Fibroblast of peridontal ligament (primary cell): Measurements from ENCODE around the gene MTA1.

Experiments
- DNase-seq: peaks from one replicate; pipeline ENCODE4 v3.0.0-alpha.2; 2010; ENCODE audit errors: extremely low read depth

Gene MTA1

DNA sequence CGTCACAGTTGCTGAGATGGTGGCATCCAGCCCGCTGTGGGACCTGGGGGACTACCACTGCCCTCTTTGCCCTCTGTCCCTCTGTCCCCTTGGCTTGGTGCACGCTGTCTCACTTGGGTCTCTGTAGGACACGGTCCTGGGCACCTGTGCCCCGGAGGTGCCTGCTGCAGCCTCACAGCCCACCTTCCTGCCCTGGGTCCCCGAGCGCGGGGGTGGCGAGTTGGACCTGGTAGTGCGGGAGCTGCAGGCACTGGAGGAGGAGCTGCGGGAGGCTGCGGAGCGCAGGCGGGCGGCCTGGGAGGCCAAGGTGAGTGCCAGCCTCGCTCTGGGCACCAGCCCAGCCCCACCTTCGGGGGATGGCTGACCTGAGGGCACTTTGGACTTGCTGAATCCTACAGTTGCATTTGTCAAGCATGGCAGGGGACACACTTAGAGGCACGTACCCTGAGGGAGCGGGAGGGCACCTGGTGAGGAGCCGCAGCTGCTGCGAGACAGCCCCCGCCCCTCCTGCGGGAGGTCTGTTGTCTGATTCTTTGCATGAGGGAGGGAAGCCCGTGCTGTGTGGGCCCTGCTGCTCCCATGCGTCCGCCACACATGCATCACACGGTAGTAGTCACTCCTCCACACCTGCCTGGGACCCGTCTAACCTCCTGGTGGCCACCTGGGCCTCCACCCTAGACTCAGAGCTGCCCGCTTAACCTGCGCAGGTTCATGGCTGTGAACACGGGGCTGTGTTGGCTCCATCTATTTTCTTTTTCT, 78.2 kb downstream of the MTA1 start:
- DNase-seq = no peak

DNA sequence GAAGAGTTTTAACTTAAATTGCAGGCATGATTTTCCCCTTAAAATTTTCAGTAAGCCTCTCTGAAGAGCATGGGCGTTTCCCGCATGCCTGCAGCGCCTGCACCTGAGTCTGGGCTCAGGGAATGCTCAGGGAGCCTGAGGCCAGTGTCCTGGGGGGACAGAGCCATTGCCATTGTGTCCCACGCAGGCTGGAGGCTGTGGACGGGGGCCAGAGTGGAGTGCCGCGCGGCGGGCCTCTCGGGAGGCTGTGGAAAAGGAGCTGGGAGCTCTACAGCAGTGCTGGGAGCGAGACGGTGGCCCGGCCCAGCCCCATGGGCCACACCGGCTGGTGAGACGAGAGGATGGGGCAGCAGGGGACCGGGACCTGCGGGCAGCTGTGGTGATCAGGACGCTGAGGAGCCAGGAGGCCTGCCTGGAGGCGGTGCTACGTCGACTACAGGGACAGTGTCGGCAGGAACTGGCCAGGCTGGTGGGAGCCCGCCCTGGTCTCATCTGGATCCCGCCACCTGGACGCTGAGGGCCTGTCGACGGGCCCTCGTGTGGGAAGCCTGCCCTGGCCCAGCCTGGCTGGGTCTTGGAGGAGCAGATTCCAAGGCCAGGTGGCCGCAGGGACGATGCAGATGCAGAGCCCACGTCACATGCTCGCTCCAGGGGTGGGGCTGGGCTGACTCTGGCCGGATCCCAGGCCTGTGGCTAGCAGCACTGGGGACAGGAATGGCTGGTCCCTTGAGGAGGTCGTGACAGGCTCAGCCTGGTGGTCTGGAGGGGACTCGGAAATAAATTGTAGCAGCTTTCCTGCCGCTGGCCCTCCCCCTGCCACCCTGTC, 79.0 kb downstream of the MTA1 start:
- DNase-seq = no peak

DNA sequence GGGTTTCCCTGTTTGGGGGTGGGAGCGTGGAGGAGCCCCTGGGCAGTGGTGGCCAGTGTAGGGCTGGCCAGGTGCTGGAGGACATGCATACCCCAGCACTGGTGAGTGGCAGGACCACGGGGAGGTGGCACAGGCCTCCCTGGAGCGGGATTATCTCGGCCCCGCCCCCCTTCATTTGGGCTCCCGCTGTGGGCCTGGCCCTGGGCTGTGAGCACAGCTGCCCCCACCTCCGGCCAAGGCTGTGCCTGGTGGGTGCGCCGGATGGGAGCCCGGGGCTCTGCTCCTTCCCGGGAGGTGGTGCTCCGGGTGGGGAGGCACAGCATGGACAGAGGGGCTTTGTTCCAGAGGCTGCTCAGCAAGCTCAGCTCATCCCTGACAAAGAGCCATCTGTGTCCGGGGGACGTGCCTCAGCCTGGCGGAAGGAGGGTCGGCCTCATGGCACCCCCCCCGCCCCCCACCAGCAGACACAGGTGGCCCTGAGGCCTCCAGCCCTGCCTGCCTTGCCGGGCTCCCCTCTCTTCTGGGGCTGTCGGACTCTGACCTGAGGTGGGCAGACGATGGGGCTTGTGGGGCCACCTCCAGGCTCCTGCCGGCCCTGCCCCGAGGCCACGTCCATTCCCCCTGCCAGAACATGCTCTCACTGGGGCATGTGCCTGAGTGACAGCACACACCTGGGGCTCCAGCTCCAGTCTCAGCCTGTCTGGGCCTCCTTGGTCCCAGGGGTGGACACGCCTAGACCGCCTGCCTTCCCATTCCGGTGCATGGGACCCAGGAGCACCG, 79.8 kb downstream of the MTA1 start:
- no peak for DNase-seq

DNA sequence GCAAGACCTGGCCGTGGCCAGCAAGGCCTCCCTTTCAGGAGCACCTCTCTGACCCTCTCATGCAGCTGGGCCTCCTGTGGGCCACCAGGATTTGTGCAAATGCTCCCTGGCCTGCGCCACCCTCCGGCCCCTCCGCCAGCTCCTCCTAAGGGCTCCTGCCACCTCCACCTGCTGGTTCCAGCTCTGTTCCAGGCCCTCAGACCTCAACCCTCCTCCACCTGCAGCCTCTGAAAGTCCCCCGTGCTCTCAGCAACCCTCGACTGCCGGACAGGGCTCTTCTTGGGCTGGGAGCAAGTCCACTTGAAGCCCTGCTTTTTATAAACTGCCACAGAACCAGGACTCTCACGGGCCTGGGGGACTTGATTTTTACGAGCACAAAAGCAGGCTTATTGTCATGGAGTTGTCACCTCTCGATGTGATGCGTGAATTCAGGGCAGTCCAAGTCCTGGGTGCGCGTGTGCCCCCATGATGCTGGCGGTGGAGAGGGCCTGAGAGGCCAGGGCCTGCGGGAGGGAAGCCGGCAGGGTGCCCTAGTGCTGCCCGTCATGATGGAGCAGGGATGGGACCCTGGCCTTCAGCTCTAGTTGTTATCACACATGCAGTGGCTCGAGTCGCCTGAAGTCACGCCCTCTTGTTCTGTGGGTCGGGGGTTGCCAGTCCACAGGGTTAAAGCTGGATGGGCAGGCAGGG, 80.6 kb downstream of the MTA1 start:
- no peak for DNase-seq

DNA sequence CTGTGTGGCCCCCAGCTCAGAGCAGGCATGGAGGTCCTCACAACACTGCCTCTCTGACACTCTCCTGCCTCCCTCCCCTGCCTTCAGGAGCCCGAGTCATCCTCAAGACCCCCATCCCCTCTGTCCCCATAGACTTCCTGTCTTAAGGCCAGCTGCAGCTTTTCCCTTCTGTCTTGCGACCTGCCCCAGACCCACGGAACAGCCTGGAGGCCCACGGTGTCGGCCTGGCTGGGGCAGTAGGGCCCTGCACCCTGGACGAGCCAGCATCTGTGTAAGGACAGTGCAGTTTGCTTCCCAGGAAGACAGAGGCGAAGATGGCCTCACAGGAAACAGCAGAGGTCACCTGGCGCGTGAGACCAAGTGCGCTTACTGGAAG, 81.1 kb downstream of the MTA1 start:
- no peak for DNase-seq

DNA sequence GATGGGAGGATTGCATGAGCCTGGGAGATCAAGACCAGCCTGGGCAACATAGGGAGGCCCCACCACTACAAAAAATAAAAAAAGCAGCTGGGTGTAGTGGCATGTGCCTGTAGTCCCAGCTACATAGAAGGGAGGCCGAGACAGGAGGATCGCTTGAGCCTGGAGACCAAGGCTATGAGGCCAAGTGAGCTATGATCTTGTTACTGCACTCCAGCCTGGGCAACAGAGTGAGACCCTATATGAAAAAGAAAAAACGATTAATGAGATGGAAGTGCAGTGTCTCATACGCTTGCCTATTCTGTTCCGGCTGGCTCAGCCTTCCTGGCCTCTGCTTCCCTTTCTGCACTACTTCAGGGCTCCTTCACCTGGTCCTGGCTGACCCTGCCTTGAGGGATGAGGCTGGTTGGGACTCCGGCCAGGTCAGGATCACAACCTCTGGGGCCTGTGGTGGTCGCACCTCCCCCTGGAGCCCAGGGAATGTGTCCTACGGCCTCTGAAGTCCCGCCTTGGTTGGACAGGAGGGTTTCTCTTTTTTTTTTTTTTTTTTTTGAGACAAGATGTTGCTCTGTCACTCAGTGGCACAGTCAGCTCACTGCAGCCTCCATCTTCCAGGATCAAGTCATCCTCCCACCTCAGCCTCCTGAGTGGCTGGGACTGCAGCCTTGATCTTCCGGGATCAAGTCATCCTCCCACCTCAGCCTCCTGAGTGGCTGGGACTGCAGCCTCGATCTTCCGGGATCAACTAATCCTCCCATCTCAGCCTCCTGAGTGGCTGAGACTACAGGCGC, 82.1 kb downstream of the MTA1 start:
- no peak for DNase-seq

DNA sequence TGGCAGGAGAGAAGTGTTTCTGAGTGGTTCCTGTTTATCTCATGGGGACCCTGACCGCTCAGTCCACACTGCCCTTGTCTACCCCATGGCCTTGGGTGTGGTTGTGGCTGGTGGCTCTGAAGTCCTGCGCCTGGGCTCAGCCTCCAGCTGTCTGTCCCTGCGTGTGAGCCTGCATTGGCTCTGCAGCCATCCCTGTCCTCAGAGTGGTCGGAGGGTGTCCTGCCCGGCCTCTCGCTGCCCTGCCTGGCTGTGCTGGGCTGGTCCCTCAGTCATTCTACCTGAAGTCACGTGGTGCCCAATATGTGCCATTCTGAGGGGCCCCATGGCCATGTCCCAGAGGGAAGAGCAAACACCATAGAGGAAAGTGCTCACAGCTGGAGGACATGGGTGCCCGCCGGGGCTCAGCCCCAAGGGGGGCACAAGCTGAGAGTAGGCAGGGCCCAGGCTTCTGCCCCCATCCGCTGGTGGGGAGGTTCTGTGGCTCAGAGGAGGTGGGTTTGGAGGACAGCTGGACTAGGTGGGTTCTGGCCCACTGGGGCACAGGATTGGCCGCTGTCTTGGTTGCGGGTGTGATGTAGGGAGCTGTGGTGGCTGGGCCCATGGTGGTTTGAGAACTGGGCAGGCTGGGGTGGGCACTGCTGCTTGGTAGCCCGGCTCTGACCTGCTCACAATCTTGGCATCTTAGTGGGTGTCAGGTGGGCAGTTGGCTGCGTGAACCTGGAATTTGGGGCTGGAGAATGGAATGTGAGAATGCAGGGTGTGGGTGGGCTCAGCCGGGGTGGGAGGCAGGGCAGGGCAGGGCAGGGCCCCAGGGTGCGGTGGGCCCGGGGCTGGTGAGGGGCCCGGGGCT, 83.0 kb downstream of the MTA1 start:
- no peak for DNase-seq

DNA sequence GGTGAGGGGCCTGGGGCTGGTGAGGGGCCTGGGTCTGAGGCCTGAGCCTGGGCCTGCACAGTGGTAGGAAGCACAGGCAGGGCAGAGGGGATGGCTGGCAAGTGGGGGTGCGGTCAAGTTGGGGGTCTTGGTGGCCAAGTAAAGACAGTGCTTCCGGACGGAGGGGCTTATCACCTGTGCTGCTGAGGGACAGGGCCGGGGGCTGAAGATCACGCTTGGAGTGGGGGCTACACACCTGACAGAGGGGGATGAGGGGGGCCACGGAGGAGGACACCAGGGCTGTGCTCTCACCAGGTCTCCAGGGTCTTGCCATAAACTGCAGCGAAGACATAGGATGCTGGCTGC, 83.6 kb downstream of the MTA1 start:
- DNase-seq = no peak

DNA sequence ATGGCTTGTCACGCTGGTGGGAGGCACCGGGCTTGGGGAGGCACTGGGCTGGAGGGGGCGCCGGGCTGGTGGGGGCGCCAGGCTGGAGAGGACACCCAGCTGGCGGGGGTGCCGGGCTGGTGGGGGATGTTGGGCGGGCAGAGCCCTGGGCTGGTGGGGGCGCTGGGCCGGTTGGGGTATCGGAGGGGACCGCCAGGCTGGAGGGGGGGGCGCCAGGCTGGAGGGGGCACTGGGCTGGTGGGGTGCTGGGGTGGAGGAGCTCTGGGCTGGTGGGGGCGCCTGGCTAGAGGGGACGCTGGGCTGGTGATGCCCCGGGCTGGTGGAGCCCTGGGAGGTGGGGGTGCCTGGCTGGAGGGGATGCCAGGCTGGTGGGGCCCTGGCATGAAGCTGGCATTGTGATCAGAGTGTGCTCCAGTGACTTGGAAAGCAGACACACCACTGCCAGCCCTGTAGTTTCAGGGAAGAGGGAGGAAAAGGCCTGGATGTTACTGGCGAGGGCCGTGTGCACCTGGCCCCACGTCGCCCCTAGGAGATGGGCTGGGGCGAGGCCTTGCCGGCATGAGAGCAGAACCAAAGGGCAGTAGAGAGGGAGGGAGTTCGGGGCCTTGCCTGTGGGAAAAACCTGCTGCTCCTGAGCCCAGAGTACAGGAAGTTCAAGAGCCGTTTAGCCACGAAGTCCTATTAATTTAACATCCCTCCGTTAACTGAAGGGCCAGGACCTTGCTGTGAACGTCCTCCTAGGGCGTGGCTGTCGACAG, 84.5 kb downstream of the MTA1 start:
- no peak for DNase-seq

DNA sequence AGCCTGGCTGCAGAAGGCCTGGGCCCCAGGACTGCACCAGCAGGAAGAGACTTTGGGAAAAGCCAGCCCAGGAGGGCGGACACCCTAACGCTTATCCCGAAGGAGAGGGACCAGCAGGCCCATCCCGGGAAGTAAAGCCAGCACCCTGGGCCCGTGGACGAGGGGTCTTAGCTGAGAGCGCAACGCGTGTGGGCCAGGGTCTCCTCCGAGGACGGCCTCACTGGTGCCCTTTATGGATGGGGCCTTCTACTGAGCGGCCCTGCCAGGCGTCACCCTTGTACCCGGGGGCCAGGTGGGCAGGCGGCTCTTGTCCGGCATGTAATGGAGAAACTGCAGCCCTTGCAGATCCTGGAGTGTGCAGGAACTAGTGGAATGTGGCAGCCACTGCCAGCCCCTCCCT, 85.5 kb downstream of the MTA1 start:
- no peak for DNase-seq

DNA sequence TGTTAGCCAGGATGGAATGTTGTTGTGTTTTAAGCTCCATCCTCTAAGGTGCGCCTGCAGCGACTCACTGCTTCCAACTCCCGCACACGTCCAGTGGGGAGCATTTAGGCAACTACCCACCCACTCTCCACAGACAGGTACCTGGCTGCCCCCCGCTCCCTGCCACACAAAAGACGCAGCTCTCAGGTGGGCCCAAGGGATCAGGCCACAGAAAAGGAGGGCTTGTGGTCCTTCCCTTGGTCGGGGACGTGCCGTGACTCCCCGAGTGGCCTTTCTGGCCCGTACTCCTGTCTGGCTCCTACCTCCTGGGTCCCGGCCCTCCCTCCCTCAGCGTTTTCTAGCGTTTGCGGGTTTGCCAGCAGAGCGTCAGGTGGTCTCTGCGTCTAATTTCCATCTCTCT, 87.6 kb downstream of the MTA1 start:
- DNase-seq = no peak

DNA sequence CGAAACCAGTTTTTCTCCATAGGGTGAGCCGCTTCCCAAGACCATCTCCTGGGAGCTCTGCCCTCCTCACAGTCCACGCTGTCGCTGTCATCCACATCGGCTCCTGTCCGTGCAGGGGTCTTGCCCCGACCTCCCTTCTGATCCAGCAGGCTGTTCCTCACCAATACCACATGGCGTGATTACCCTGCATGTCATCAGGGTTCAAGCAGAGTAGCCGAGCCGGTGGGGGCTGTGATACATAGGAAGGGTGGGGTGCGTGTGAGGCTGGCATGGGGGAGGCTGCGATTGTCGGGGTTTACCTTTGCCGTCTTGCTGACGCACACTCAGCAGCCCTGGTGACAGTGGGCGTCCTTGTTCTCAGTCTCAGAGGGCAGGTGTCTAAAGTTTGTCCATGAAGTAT, 88.4 kb downstream of the MTA1 start:
- no peak for DNase-seq

DNA sequence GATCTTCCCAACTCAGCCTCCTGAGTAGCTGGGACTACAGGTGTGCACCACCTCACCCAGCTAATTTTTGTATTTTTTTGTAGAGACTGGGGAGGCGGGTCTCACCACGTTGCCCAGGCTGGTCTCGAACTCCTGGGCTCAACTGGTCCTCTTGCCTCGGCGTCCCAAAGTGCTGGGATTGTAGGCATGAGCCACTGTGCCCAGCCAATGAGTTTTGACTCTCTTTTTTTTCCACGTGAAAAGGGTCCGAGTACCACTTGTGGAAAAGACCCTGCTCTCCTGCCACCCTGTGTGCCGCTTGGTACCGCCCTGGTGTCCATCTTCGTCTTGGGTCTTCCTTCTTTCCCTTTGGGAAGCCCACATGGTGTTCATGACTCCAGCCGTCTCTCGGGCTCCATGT, 89.0 kb downstream of the MTA1 start:
- DNase-seq = no peak

DNA sequence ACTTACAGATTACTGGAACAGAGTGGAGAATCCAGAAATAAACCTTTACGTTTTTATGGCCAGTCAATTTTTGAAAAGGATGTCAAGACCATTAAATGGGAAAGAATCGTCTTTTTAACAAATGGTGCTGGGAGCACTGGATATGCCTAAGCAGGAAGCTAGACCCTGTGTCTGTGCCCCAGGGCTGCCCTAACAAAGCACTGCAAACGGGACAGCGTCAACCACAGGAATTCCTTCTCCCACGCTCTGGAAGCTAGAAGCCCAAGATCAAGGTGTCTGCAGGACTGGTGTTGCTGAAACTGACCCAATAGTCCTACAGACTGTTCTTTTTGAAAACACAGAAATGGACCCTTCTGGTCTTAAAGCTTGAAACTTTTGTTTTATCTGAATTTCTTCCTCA, 97.5 kb downstream of the MTA1 start:
- DNase-seq = no peak

DNA sequence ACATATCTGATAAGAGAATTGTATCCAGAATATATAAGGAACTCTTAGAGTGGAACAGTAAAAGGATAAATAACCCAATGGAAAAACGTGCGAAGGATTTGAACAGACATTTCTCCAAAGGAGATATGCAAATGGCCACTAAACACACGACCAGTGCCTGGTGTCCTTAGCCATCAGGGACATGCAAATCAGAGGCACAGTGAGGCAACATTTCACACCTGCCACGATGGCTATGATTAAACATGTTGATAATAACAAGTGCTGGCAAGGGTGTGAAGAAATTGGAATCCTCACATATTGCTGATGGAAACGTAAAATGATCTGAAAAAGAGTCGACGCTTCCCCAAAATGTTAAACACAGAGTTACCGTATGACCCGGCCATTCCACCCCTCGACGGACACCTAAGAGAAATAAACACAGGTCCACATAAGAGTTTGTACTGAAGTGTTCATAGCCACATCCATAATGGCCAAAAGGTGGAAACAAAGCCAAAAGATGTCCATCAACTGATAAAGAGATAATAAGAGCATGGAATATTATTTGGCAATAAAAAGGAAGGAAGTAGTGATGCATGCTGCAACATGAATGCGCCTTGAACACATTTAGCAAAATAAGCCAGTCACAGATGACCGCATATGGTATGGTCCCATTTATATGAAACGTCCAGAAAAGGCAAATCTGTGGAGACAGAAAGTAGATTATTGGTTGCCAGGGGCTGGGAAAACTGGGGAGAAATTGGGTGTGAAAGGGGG, 100.5 kb downstream of the MTA1 start:
- no peak for DNase-seq
